ENCODE data around the gene AGER.

DNA sequence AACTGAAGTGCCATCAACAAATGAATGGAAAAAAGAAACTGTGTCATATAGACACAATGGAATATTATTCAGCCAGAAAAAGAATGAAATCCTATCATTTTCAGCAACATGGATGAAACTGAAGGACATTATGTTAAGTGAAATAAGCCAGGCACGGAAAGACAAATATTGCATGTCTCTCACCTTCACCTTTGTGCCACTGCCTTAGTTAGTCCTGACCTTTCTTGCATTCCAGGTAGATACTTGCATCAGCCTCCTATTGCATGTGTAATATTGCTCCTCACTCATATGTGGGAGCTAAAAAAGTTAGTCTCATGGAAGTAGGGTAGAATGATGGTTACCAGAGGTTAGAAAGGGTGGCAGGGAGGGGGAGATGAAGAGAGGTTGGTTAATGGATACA, 24.9 kb upstream of the AGER start:
- TF ChIP-seq, protein P1, sequence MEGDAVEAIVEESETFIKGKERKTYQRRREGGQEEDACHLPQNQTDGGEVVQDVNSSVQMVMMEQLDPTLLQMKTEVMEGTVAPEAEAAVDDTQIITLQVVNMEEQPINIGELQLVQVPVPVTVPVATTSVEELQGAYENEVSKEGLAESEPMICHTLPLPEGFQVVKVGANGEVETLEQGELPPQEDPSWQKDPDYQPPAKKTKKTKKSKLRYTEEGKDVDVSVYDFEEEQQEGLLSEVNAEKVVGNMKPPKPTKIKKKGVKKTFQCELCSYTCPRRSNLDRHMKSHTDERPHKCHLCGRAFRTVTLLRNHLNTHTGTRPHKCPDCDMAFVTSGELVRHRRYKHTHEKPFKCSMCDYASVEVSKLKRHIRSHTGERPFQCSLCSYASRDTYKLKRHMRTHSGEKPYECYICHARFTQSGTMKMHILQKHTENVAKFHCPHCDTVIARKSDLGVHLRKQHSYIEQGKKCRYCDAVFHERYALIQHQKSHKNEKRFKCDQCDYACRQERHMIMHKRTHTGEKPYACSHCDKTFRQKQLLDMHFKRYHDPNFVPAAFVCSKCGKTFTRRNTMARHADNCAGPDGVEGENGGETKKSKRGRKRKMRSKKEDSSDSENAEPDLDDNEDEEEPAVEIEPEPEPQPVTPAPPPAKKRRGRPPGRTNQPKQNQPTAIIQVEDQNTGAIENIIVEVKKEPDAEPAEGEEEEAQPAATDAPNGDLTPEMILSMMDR (IDR thresholded peaks at IDR 0.05), result no peak
- no peak for TF ChIP-seq EP300 (IDR thresholded peaks at IDR 0.05)
- no peak for TF ChIP-seq POLR2A (IDR thresholded peaks at IDR 0.05)
